Stimulated activated CD8-positive, alpha-beta memory T cell treated with anti-CD3 and anti-CD28 coated beads, Interleukin-12 subunit alpha, Interleukin-12 subunit beta, amount 100 ng/mL, for 4 hours (primary cell): Measurements from ENCODE around the gene PPP1R7.
"Not testable (repeated sequence)": the region's sequence is repeated elsewhere in the genome, so short reads cannot be mapped to it uniquely, and the experiment has no call there.

ENCODE experiments used
- DNase-seq: peaks from one replicate; pipeline ENCODE4 v3.0.0-alpha.2; 2020; ENCODE audit warnings: low read depth

Gene PPP1R7

GRCh38 chr2:241197246-241197645 lies 47.0 kb downstream of the PPP1R7 start:
- not testable (repeated sequence) for DNase-seq

- DNase-seq, result no peak
Observed at GRCh38 chr2:241197947-241198346, 47.7 kb downstream of the PPP1R7 start.

- DNase-seq, result no peak
Observed at GRCh38 chr2:241198381-241199279, 48.4 kb downstream of the PPP1R7 start.

GRCh38 chr2:241199286-241199685 lies 49.0 kb downstream of the PPP1R7 start:
- DNase-seq, result no peak

GRCh38 chr2:241199897-241200821 lies 49.9 kb downstream of the PPP1R7 start:
- DNase-seq, result no peak

- DNase-seq, result no peak
Observed at GRCh38 chr2:241200822-241201395, 50.6 kb downstream of the PPP1R7 start.

GRCh38 chr2:241201445-241202267 lies 51.4 kb downstream of the PPP1R7 start:
- DNase-seq, result no peak

- DNase-seq, result no peak
Observed at GRCh38 chr2:241202268-241202585, 52.0 kb downstream of the PPP1R7 start.

GRCh38 chr2:241202681-241203080 lies 52.4 kb downstream of the PPP1R7 start:
- no peak for DNase-seq

GRCh38 chr2:241203218-241204009 lies 53.1 kb downstream of the PPP1R7 start:
- DNase-seq, result no peak

GRCh38 chr2:241204010-241204384 lies 53.7 kb downstream of the PPP1R7 start:
- no peak for DNase-seq

GRCh38 chr2:241204490-241204889 lies 54.2 kb downstream of the PPP1R7 start:
- no peak for DNase-seq

GRCh38 chr2:241205086-241205485 lies 54.8 kb downstream of the PPP1R7 start:
- no peak for DNase-seq

GRCh38 chr2:241207151-241207550 lies 56.9 kb downstream of the PPP1R7 start:
- no peak for DNase-seq

- no peak for DNase-seq
Observed at GRCh38 chr2:241207641-241208040, 57.4 kb downstream of the PPP1R7 start.

GRCh38 chr2:241208058-241208457 lies 57.8 kb downstream of the PPP1R7 start:
- DNase-seq, result no peak

GRCh38 chr2:241209271-241209670 lies 59.0 kb downstream of the PPP1R7 start:
- DNase-seq, result no peak

GRCh38 chr2:241211276-241211675 lies 61.0 kb downstream of the PPP1R7 start:
- no peak for DNase-seq

GRCh38 chr2:241213041-241213440 lies 62.8 kb downstream of the PPP1R7 start:
- no peak for DNase-seq

- no peak for DNase-seq
Observed at GRCh38 chr2:241213567-241213966, 63.3 kb downstream of the PPP1R7 start.

GRCh38 chr2:241214209-241214608 lies 63.9 kb downstream of the PPP1R7 start:
- DNase-seq, result no peak
